Measurements from ENCODE around the gene THSD7A.

The THSD7A gene

DNA sequence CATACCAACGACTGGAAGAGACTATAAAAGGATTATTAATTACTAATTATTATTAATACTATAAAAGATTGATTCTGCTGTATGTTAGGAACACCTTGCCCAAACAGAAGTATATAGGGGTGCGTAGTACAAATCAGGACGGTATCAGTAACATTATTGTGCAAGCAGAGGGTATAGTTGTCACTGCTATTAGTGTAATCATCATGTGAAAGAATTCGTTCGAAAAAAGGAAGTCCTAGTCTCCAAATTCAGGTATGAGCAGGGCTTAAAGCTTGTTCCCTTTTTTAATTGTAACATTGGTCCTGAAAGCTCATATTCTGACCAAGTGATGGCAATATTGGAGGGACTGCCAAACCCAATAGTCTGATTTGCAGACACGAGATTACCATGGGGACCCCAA is 81.8 kb downstream of the THSD7A start:
- no peaks in the 10 kb centered on the region for H4K20me1 ChIP-seq (ENCODE audit: insufficient read depth, low read length)
- H3K4me1 ChIP-seq (ENCODE audit: low read length) = no peaks in the 10 kb centered on the region
- H3K9me3 ChIP-seq (replicated peaks; ENCODE audit: insufficient read depth, low read length) = no peaks in the 10 kb centered on the region
- H3K27ac ChIP-seq (ENCODE audit: low read length) = no peak overlapping the region
- no peak overlapping the region for H3K4me3 ChIP-seq (ENCODE audit: low read length)
- H2AFZ ChIP-seq (ENCODE audit: low read length) = no peak overlapping the region
- H3F3A ChIP-seq (ENCODE audit: insufficient read depth, low read length) = no peaks in the 10 kb centered on the region
- no peaks in the 10 kb centered on the region for H3K36me3 ChIP-seq (replicated peaks; ENCODE audit: insufficient read depth, low read length)
- H3K4me2 ChIP-seq (ENCODE audit: low read depth, low read length) = no peak overlapping the region
- H3K9ac ChIP-seq (ENCODE audit: low read length) = no peak overlapping the region
- no peaks in the 10 kb centered on the region for H3K27me3 ChIP-seq (replicated peaks; ENCODE audit: insufficient read depth, low read length)
- no peak for DNase-seq
- H3K9me2 ChIP-seq (replicated peaks; ENCODE audit: insufficient read depth, low read length) = no peaks in the 10 kb centered on the region
- no peaks in the 10 kb centered on the region for H3K79me2 ChIP-seq (ENCODE audit: low read length)
- TF ChIP-seq, protein P1, sequence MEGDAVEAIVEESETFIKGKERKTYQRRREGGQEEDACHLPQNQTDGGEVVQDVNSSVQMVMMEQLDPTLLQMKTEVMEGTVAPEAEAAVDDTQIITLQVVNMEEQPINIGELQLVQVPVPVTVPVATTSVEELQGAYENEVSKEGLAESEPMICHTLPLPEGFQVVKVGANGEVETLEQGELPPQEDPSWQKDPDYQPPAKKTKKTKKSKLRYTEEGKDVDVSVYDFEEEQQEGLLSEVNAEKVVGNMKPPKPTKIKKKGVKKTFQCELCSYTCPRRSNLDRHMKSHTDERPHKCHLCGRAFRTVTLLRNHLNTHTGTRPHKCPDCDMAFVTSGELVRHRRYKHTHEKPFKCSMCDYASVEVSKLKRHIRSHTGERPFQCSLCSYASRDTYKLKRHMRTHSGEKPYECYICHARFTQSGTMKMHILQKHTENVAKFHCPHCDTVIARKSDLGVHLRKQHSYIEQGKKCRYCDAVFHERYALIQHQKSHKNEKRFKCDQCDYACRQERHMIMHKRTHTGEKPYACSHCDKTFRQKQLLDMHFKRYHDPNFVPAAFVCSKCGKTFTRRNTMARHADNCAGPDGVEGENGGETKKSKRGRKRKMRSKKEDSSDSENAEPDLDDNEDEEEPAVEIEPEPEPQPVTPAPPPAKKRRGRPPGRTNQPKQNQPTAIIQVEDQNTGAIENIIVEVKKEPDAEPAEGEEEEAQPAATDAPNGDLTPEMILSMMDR (IDR thresholded peaks at IDR 0.05; ENCODE audit: low read length) = no peak
- TF ChIP-seq EZH2 (optimal IDR thresholded peaks at IDR 0.05; ENCODE audit: low read depth, low read length) = no peak
- TF ChIP-seq EZH2phosphoT487 (IDR thresholded peaks at IDR 0.05; ENCODE audit: low read length) = no peak

DNA sequence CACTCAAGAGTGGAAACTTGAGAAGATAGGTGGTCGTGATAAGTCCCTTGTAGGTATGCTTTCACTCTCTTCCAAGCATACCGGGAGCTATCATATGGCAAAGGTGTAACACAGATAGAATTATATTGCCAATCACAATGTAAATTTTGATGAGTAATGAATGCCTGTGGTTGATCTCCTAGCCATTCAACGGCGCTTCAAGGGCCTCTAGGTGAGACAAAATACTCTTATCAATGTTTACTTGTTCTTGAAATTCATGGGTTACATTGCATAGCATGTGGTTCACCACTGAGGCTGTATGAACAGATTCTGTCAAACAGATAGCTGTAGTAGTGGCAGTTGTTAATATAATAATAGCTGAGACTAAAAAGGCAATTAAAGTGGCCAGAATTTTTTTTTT is 82.4 kb downstream of the THSD7A start:
- Histone ChIP-seq H3F3A (ENCODE audit: insufficient read depth, low read length) (no peaks in the 10 kb centered on the region), H3K9me2 (replicated peaks; ENCODE audit: insufficient read depth, low read length) (no peaks in the 10 kb centered on the region), H3K27me3 (replicated peaks; ENCODE audit: insufficient read depth, low read length) (no peaks in the 10 kb centered on the region), H3K79me2 (ENCODE audit: low read length) (no peaks in the 10 kb centered on the region), H3K4me2 (ENCODE audit: low read depth, low read length) (no peak overlapping the region), H3K9ac (ENCODE audit: low read length) (no peak overlapping the region), H3K4me3 (ENCODE audit: low read length) (no peak overlapping the region), H3K9me3 (replicated peaks; ENCODE audit: insufficient read depth, low read length) (no peaks in the 10 kb centered on the region), H4K20me1 (ENCODE audit: insufficient read depth, low read length) (no peaks in the 10 kb centered on the region), H3K27ac (ENCODE audit: low read length) (no peak overlapping the region), H2AFZ (ENCODE audit: low read length) (no peak overlapping the region), H3K4me1 (ENCODE audit: low read length) (no peaks in the 10 kb centered on the region), H3K36me3 (replicated peaks; ENCODE audit: insufficient read depth, low read length) (no peaks in the 10 kb centered on the region)
- no peak for DNase-seq
- TF ChIP-seq, protein P1 (IDR thresholded peaks at IDR 0.05; ENCODE audit: low read length) = no peak
- TF ChIP-seq EZH2 (optimal IDR thresholded peaks at IDR 0.05; ENCODE audit: low read depth, low read length) = no peak

DNA sequence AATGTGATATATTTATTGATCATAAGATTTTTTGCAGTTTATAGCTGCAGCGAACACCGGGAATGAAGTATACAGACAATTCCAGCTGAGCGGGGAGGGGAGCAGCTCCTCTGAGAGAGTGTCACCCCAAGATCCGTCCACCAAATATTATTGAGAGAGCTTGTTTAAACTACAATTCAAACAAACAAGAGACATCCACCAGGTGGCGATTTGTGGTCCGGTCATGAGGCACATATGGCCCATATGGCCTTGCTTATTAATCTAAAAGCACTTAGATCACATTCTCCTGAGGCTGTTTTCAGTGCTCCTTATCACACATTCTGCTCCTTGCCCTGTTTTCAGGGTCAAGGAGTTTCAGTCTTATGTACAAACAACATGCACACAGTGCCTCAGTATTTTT is 83.1 kb downstream of the THSD7A start:
- H2AFZ ChIP-seq (ENCODE audit: low read length) = no peak overlapping the region
- TF ChIP-seq, protein P1 (IDR thresholded peaks at IDR 0.05; ENCODE audit: low read length) = no peak
- TF ChIP-seq EZH2phosphoT487 (IDR thresholded peaks at IDR 0.05; ENCODE audit: low read length) = no peak
- H3K79me2 ChIP-seq (ENCODE audit: low read length) = no peaks in the 10 kb centered on the region
- no peaks in the 10 kb centered on the region for H3K4me1 ChIP-seq (ENCODE audit: low read length)
- no peaks in the 10 kb centered on the region for H3K9me3 ChIP-seq (replicated peaks; ENCODE audit: insufficient read depth, low read length)
- H3K27ac ChIP-seq (ENCODE audit: low read length) = no peak overlapping the region
- DNase-seq = no peak
- H3F3A ChIP-seq (ENCODE audit: insufficient read depth, low read length) = no peaks in the 10 kb centered on the region
- no peaks in the 10 kb centered on the region for H4K20me1 ChIP-seq (ENCODE audit: insufficient read depth, low read length)
- no peak overlapping the region for H3K9ac ChIP-seq (ENCODE audit: low read length)
- H3K4me2 ChIP-seq (ENCODE audit: low read depth, low read length) = no peak overlapping the region
- no peaks in the 10 kb centered on the region for H3K27me3 ChIP-seq (replicated peaks; ENCODE audit: insufficient read depth, low read length)
- no peak overlapping the region for H3K4me3 ChIP-seq (ENCODE audit: low read length)
- H3K36me3 ChIP-seq (replicated peaks; ENCODE audit: insufficient read depth, low read length) = no peaks in the 10 kb centered on the region
- H3K9me2 ChIP-seq (replicated peaks; ENCODE audit: insufficient read depth, low read length) = no peaks in the 10 kb centered on the region
